Measurements from ENCODE around the gene CCDC106. TPM values are rescaled to one million over a fixed set of nuclear protein-coding genes. Genes with fewer than 3 reads are reported as not detected.

The CCDC106 gene
- total RNA-seq, 4 donors from 2014 or later, result 3.7 to 15.1 (median 8.4) TPM

- WGBS, 2 donors (ENCODE audit: low coverage in 1 of 2), result 72 to 77% methylated on average over 5 to 8 of the region's 8 CpGs
- in situ Hi-C loops (cut with MboI; ENCODE audit: low pct_ligation_motif_present in 1 of 4, low pct_unique_long_range_greater_than_20kb in 1 of 4, low sequenced_read_pairs in 3 of 4) (no loop called here), intact Hi-C loops (cut with DNase I; ENCODE audit: low total_unique reads) (loop anchor here (2.0 kb wide), 1 partner anchor 19 kb away; no protein-coding TSS in a partner anchor)
- Histone ChIP-seq H3K4me1 (peaks cover 15 to 40% (median 20%) of the 10 kb centered on the region in 4 donors), H3K4me3 (peak overlapping the region in 1 of 4 donors; percentile 95), H3K9me3 (no peaks in the 10 kb centered on the region), H3K36me3 (no peaks in the 10 kb centered on the region), H3K27me3 (no peaks in the 10 kb centered on the region), H3K27ac (peak overlapping the region; percentile 87 to 99 (median 97))
- no peak for TF ChIP-seq EP300 (IDR thresholded peaks at IDR 0.05; ENCODE audit: low read depth)
- TF ChIP-seq CTCF (IDR thresholded peaks at IDR 0.05), result no peak
- TF ChIP-seq POLR2AphosphoS5 (IDR thresholded peaks at IDR 0.05), result no peak
- no peak for TF ChIP-seq POLR2A (IDR thresholded peaks at IDR 0.05)
- no peak for DNase-seq
Measured at GRCh38 chr19:55633861-55634260, 14.2 kb upstream of the CCDC106 start.

- Histone ChIP-seq H3K4me3 (peak overlapping the region; percentile 57 to 95 (median 88)), H3K4me1 (peaks cover 20 to 53% (median 27%) of the 10 kb centered on the region in 4 donors), H3K27ac (peak overlapping the region; percentile 87 to 99 (median 97)), H3K9me3 (no peaks in the 10 kb centered on the region), H3K36me3 (no peaks in the 10 kb centered on the region), H3K27me3 (no peaks in the 10 kb centered on the region)
- no peak for DNase-seq
- intact Hi-C loops (cut with DNase I; ENCODE audit: low total_unique reads) (no loop called here), in situ Hi-C loops (cut with MboI; ENCODE audit: low pct_ligation_motif_present in 1 of 4, low pct_unique_long_range_greater_than_20kb in 1 of 4, low sequenced_read_pairs in 3 of 4) (no loop called here)
- TF ChIP-seq EP300 (IDR thresholded peaks at IDR 0.05; ENCODE audit: low read depth), result no peak
- TF ChIP-seq POLR2A (IDR thresholded peaks at IDR 0.05), result no peak
- WGBS, 2 donors (ENCODE audit: low coverage in 1 of 2), result 0 to 8% methylated on average over 7 to 9 of the region's 9 CpGs
Measured at GRCh38 chr19:55635334-55635717, 12.7 kb upstream of the CCDC106 start.

GRCh38 chr19:55635856-55636440 is 12.1 kb upstream of the CCDC106 start:
- no peaks in the 10 kb centered on the region for H3K27me3 ChIP-seq
- H3K9me3 ChIP-seq, result no peaks in the 10 kb centered on the region
- in situ Hi-C loops (cut with MboI; ENCODE audit: low pct_ligation_motif_present in 1 of 4, low pct_unique_long_range_greater_than_20kb in 1 of 4, low sequenced_read_pairs in 3 of 4) (no loop called here), intact Hi-C loops (cut with DNase I; ENCODE audit: low total_unique reads) (no loop called here)
- peak overlapping the region; percentile 57 to 95 (median 88) for H3K4me3 ChIP-seq
- peak overlapping the region; percentile 87 to 99 (median 97) for H3K27ac ChIP-seq
- TF ChIP-seq POLR2AphosphoS5 (IDR thresholded peaks at IDR 0.05) (no peak), CTCF (IDR thresholded peaks at IDR 0.05) (no peak), EP300 (IDR thresholded peaks at IDR 0.05; ENCODE audit: low read depth) (no peak)
- H3K4me1 ChIP-seq, result peaks cover 22 to 56% (median 29%) of the 10 kb centered on the region in 4 donors
- no peak for DNase-seq
- H3K36me3 ChIP-seq, result no peaks in the 10 kb centered on the region
- WGBS, 2 donors (ENCODE audit: low coverage in 1 of 2), result 57 to 60% methylated on average over 6 to 7 of the region's 7 CpGs

GRCh38 chr19:55636723-55637122 is 11.3 kb upstream of the CCDC106 start:
- H3K9me3 ChIP-seq, result no peaks in the 10 kb centered on the region
- intact Hi-C loops (cut with DNase I; ENCODE audit: low total_unique reads) (no loop called here), in situ Hi-C loops (cut with MboI; ENCODE audit: low pct_ligation_motif_present in 1 of 4, low pct_unique_long_range_greater_than_20kb in 1 of 4, low sequenced_read_pairs in 3 of 4) (no loop called here)
- H3K4me3 ChIP-seq, result peak overlapping the region in 1 of 4 donors; percentile 95
- no peaks in the 10 kb centered on the region for H3K27me3 ChIP-seq
- H3K4me1 ChIP-seq, result peaks cover 22 to 58% (median 31%) of the 10 kb centered on the region in 4 donors
- H3K27ac ChIP-seq, result peak overlapping the region in 1 of 4 donors; percentile 99
- 88% methylated on average over 4 of the region's 4 CpGs; no CpG with 5 or more reads in 1 of the 2 donors for WGBS, 2 donors (ENCODE audit: low coverage in 1 of 2)
- no peaks in the 10 kb centered on the region for H3K36me3 ChIP-seq
- TF ChIP-seq POLR2AphosphoS5 (IDR thresholded peaks at IDR 0.05) (no peak), CTCF (IDR thresholded peaks at IDR 0.05) (no peak), EP300 (IDR thresholded peaks at IDR 0.05; ENCODE audit: low read depth) (no peak), POLR2A (IDR thresholded peaks at IDR 0.05) (no peak)
- DNase-seq, result no peak

Measured in transverse colon (tissue), 4 donors.